Activated CD4-positive, alpha-beta T cell treated with anti-CD3 and anti-CD28 coated beads for 36 hours (primary cell): Measurements from ENCODE around the gene PFN4. TPM values are rescaled to one million over a fixed set of nuclear protein-coding genes. Genes with fewer than 3 reads are reported as not detected.
"Not testable (repeated sequence)": the region's sequence is repeated elsewhere in the genome, so short reads cannot be mapped to it uniquely, and the experiment has no call there.

Experiments used
- ATAC-seq: fragments of 200-7000 bp; cut with Tn5 transposase; one replicate; pipeline ENCODE4 v1.10.0; 2021; ENCODE audit warnings: mild to moderate bottlenecking, moderate library complexity
- CTCF ChIA-PET: fragments of 350-600 bp; sonication (Branson Sonifier 250); formaldehyde crosslinking; loops from one replicate; lab custom pipeline; 2021; ENCODE audit warnings: antibody characterized with exemption; lab: Charles Lee
- POLR2A ChIA-PET: fragments of 350-600 bp; sonication (Branson Sonifier 250); formaldehyde crosslinking; loops from one replicate; lab custom pipeline; 2021; ENCODE audit warnings: antibody characterized with exemption, inconsistent platforms; lab: Charles Lee
- DNase-seq: peaks from one replicate; pipeline ENCODE4 v3.0.0-alpha.2; 2020
- H3K27ac Mint-ChIP-seq: one replicate; pipeline ENCODE4 v1.8.0; 2021; ENCODE audit warnings: mixed read lengths
- H3K27me3 Mint-ChIP-seq: one replicate; pipeline ENCODE4 v1.8.0; 2021; ENCODE audit warnings: mixed read lengths
- H3K36me3 Mint-ChIP-seq: one replicate; pipeline ENCODE4 v1.8.0; 2021; ENCODE audit warnings: low read depth, mixed read lengths
- H3K4me1 Mint-ChIP-seq: one replicate; pipeline ENCODE4 v1.8.0; 2021; ENCODE audit warnings: mixed read lengths
- H3K4me3 Mint-ChIP-seq: one replicate; pipeline ENCODE4 v1.8.0; 2021; ENCODE audit warnings: mild to moderate bottlenecking, moderate library complexity, mixed read lengths
- H3K9me3 Mint-ChIP-seq: one replicate; pipeline ENCODE4 v1.8.0; 2021; ENCODE audit warnings: low read depth, mixed read lengths
- intact Hi-C, 2 experiments: fragments of 100-400 bp; cut with DNase I in 1 of 2; cut with micrococcal nuclease in 1 of 2; formaldehyde crosslinking; loops; one replicate each; pipeline versions ENCODE4 v1.14.2 to v1.15.1; 2022 to 2024; cut with DNase I, micrococcal nuclease
- total RNA-seq, 2 experiments: library from RNA; stranded (reverse); gene quantifications; one replicate each; pipeline ENCODE4 v1.2.3, GENCODE V29; 2021

The PFN4 gene
- total RNA-seq, 2 experiments from 2014 or later = 0.30 TPM; not detected in 1

DNA sequence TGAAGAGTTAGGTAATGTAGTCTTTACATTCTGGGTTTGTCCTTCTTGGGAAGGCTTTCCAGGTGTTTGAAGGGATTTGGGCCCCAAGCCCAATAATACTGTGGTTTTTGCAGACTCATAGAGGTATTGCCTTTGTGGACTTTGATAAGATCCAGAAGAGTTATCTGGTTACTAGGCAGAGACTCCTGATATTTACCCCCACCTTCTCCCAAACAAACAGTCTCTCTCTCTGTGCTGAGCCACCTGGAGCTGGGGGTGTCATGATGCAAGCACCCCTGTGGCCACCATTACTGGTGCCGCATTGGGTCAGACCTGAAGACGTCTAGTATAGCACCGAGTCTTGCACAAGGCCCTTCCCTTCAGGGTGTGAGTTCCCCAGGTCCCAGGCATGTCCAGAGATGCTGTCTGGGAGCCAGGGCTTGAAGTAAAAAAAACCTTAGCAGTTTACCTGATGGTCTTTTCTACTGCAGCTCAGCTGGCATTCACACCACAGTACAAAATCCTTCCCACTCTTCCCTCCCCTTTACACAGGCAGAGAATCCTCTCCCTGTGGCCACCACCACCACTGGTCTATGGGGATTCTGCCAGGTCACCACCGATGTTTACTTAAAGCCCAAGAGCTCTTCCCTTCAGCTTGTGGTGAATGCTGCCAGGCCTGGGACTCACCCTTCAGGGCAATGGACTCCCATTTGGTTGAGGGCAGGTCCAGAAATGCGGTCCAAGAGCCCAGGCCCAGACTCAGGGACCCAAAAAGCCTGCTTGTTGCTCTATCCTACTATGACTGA, 29.5 kb upstream of the PFN4 start:
- Mint-ChIP-seq H3K9me3 (peaks cover 8% of the 10 kb centered on the region), H3K4me3 (no peak overlapping the region), H3K36me3 (peaks cover 5% of the 10 kb centered on the region), H3K27me3 (no peaks in the 10 kb centered on the region), H3K4me1 (no peaks in the 10 kb centered on the region), H3K27ac (no peak overlapping the region)
- intact Hi-C loops = no loop called here
- ATAC-seq (no peak), DNase-seq (no peak)
- ChIA-PET POLR2A (no interaction called here), CTCF (interaction anchor here (0.6 to 2.9 kb wide), 3 partner anchors 10 to 35 kb away, joined by 3 to 13 read pairs (median 4); no protein-coding TSS in a partner anchor)

DNA sequence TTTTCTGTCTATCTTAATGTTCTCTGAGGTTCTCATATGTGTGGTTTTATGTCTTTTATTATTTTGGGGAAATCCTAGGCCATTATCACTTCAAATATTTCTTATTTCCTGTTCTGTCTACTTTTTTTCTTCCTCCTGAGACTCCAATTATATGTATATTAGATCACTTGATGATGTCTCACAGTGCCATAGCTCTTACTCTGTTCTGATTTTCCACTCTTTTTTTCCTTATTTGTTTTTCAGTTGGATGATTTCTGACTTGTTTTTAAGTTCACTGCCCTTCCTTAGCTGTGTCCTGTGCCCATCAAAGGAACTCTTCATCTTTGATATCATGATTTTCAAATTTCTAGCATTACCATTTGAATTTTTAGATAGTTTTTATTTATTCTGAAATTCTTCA, 24.2 kb upstream of the PFN4 start:
- no peak overlapping the region for H3K4me3 Mint-ChIP-seq
- no peaks in the 10 kb centered on the region for H3K27me3 Mint-ChIP-seq
- DNase-seq (no peak), ATAC-seq (no peak)
- peaks cover 16% of the 10 kb centered on the region for H3K9me3 Mint-ChIP-seq
- peaks cover 12% of the 10 kb centered on the region for H3K36me3 Mint-ChIP-seq
- intact Hi-C loops = no loop called here
- no peak overlapping the region for H3K27ac Mint-ChIP-seq
- ChIA-PET POLR2A (no interaction called here), CTCF (interaction anchor here (1.2 kb wide), 1 partner anchor 64 kb away, joined by 3 read pairs; no protein-coding TSS in a partner anchor)
- H3K4me1 Mint-ChIP-seq = no peaks in the 10 kb centered on the region

DNA sequence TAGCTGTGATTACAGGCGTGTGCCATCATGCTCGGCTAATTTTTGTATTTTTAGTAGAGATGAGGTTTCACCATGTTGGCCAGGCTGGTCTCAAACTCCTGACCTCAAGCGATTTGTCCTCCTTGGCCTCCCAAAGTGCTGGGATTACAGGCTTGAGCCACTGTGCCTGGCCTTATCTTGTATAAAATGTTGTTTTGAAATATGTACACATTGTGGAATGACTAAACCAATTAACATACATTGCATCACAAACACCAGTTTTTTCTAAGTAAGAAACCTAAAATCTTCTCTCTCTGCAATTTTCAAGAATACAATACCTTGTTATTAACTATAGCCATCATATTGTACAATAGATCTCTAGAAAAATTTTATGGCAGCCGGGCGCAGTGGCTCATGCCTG, 17.2 kb upstream of the PFN4 start:
- DNase-seq, CTCF ChIA-PET, H3K4me1 Mint-ChIP-seq, H3K9me3 Mint-ChIP-seq, H3K27ac Mint-ChIP-seq, H3K4me3 Mint-ChIP-seq, ATAC-seq, intact Hi-C loops, H3K27me3 Mint-ChIP-seq, H3K36me3 Mint-ChIP-seq: not testable (repeated sequence)
- POLR2A ChIA-PET = interaction anchor here (0.8 kb wide), 1 partner anchor 166 kb away, joined by 4 read pairs; no protein-coding TSS in a partner anchor

DNA sequence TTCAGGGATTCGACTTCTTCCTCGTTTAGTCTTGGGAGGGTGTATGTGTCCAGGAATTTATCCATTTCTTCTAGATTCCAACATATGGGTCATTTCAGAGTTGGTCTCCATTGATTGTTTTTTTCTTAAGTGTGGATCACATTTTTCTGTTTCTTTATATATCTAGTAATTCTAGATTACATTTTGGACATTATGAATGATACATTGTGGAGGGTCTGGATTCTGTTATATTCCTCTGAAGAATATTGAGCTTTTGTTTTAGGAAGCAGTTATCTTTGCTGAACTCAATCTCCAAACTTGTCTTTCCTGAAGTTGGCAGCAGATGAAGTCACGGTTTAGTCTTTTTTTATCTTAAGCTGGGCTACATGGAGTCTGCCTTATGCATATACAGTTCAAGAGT, 9.4 kb upstream of the PFN4 start:
- intact Hi-C loops = no loop called here
- no peak for ATAC-seq
- Mint-ChIP-seq H3K27ac (no peak overlapping the region), H3K9me3 (peaks cover 6% of the 10 kb centered on the region), H3K4me3 (no peak overlapping the region), H3K36me3 (peaks cover 8% of the 10 kb centered on the region), H3K4me1 (no peaks in the 10 kb centered on the region), H3K27me3 (no peaks in the 10 kb centered on the region)
- ChIA-PET POLR2A (no interaction called here), CTCF (no interaction called here)
- DNase-seq = no peak

DNA sequence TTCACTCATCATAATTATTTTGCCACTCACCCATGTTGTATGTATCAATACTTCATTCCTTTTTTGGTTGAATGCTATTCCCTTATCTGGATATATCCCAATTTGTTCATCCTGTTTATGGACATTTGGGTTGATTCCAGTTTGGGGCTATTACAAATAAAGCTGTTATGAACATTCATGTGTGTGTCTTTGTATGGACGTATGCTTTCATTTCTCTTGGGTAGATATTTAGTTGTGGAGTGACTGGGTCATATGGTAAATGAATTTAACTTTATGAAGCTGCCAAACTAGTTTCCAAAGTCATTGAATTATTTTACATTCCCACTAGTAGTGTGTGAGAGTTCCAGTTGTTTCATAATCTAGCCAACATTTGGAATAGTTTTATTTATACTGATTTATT, 2.8 kb upstream of the PFN4 start:
- Mint-ChIP-seq H3K4me1 (peaks cover 9% of the 10 kb centered on the region), H3K27me3 (no peaks in the 10 kb centered on the region), H3K27ac (no peak overlapping the region), H3K9me3 (no peaks in the 10 kb centered on the region), H3K36me3 (peaks cover 2% of the 10 kb centered on the region), H3K4me3 (no peak overlapping the region)
- no peak for DNase-seq
- ChIA-PET POLR2A (interaction anchor here (0.9 kb wide), 1 partner anchor 9 kb away, joined by 3 read pairs; no protein-coding TSS in a partner anchor), CTCF (interaction anchor here (0.9 to 1.0 kb wide), 2 partner anchors 18 to 38 kb away, joined by 3 read pairs; no protein-coding TSS in a partner anchor)
- no peak for ATAC-seq
- intact Hi-C loops = no loop called here

DNA sequence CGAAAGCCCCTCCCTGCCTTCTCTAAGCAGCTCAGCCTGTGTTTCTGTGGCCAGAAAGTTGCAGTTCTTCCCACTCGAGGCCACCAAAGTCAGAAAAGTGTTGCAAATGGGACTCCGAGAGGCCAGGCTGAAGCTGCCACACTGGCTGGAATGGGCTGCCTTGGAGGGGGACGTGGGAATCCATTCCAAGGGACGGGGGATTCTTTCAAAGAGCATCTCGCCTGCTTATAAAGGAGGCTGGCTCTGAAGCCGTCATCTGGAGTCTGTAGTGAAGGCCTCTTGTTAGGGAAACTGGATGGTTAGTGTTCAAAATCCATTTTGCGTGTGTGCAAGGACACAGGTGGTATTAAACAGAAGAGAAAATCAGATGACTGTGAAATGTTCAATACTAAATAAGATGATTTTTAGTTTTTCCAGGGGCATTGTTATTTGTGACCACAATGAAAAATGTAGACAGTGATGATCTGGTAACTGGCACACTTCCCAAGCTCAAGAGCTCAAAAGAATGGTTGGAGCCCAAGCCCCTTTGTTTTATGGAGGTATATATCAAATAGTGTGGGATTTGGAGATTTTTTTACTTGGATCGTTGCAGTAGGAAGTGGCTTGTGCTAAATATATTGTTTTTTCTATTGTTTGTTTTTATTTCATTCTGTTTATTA, 917 bp upstream of the PFN4 start:
- no peak for ATAC-seq
- ChIA-PET CTCF (interaction anchor here (0.6 to 3.0 kb wide), 4 partner anchors 10 to 314 kb away, joined by 3 to 14 read pairs (median 4); partner anchors contain the start of gene TP53I3), POLR2A (interaction anchor here (1.1 to 1.6 kb wide), 2 partner anchors 77 to 197 kb away, joined by 4 to 5 read pairs; partner anchors contain the start of genes ATAD2B and WDCP)
- Mint-ChIP-seq H3K36me3 (peaks cover 2% of the 10 kb centered on the region), H3K27ac (peak overlapping the region; percentile 78), H3K27me3 (no peaks in the 10 kb centered on the region), H3K4me3 (peak overlapping the region; percentile 75), H3K9me3 (no peaks in the 10 kb centered on the region), H3K4me1 (peaks cover 9% of the 10 kb centered on the region)
- DNase-seq = no peak
- intact Hi-C loops = loop anchor here in 1 of 2 experiments (1.0 kb wide), 1 partner anchor 48 kb away; the partner anchor contains the start of gene SF3B6

DNA sequence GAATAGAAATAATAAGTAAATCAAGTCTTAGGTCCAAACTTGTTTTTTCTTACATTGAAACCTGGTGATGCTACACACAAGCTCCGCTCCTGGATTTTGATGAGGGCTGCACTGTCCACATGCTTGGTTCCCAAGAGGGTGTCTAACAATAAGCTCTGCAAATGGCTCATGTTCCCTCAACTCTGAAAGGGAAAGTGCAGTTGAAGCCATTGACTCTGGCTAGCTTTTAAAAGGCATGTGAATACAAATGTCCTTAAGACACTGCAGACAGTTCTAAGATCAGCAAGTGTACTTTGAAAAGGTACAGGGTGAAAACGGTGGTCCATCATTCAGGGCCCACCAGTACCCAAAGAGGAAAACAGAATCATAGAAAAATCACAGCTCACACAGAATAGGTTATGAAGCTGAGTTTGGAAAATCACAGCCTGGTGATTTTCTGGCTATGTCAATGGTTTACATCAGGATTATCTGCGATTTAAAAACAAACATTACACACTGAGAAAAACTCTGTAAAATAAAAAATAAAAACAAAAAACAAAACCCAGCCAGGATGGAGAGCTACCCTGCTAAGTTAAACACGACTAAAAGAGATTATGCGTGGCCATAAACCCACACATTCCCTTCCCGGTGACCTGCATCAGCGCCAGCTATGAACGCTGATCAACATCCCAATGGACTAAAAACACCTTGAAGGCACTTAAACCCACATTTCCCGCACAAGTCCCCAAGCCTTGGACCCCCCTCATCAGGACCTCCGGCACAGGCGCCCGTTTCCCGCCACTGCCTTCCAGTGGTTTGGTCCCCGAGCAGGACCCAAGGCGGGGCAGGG, 554 bp downstream of the PFN4 start:
- peaks cover 9% of the 10 kb centered on the region for H3K4me1 Mint-ChIP-seq
- POLR2A ChIA-PET = interaction anchor here (0.6 kb wide), 1 partner anchor 997 kb away, joined by 11 read pairs; no protein-coding TSS in a partner anchor
- CTCF ChIA-PET = interaction anchor here (0.8 to 3.0 kb wide), 5 partner anchors 11 to 41 kb away, joined by 3 to 14 read pairs (median 4); partner anchors contain the start of gene TP53I3
- H3K27ac Mint-ChIP-seq = peak overlapping the region; percentile 73
- H3K36me3 Mint-ChIP-seq = no peaks in the 10 kb centered on the region
- peak overlapping the region; percentile 75 for H3K4me3 Mint-ChIP-seq
- no peaks in the 10 kb centered on the region for H3K9me3 Mint-ChIP-seq
- H3K27me3 Mint-ChIP-seq = no peaks in the 10 kb centered on the region
- DNase-seq (no peak), ATAC-seq (no peak)
- intact Hi-C loops = loop anchor here in 1 of 2 experiments (1.0 kb wide), 1 partner anchor 46 kb away; the partner anchor contains the start of gene SF3B6

DNA sequence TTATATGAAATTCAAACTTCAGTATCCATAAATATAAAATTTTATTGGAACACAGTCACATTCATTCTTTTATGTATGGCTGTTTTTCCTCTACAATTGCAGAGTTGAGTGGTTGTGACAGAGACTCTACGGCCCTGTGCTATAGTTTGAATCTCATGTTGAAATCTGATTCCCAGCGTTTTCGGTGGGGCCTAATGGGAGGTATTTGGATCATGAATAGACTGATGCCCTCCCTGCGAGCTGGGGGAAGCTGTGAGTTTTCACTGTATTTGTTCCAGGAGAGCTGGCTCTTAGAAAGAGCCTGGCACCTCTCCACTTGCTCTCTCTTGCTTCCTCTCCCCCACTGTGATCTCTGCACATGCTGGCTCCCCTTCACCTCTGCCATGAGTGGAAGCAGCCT, 1.7 kb downstream of the PFN4 start:
- Mint-ChIP-seq H3K9me3 (no peaks in the 10 kb centered on the region), H3K36me3 (no peaks in the 10 kb centered on the region), H3K4me1 (peaks cover 9% of the 10 kb centered on the region), H3K27me3 (no peaks in the 10 kb centered on the region), H3K27ac (no peak overlapping the region), H3K4me3 (no peak overlapping the region)
- ATAC-seq = no peak
- no peak for DNase-seq
- intact Hi-C loops = no loop called here
- ChIA-PET CTCF (interaction anchor here (1.3 kb wide), 1 partner anchor 42 kb away, joined by 5 read pairs; no protein-coding TSS in a partner anchor), POLR2A (interaction anchor here (0.6 kb wide), 1 partner anchor 267 kb away, joined by 3 read pairs; no protein-coding TSS in a partner anchor)

DNA sequence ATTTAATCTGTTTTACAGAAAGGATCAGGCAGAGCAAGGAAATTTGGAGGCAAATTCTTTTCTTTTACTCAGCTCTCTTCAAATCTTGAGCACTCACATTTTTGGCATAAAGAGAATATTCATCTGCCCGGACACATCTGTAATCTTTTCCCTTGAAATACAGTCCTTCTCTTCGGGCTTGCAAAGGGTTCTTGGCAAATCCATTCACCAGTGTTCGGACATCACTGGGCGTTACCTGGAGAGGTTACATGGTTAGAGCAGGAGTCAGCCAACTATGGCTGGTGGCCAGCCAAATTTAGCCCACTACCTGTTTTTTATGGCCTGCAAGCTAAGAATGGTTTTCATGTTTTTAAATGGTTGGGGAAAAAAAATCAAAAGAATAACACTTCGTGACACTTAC, 2.1 kb downstream of the PFN4 start:
- Mint-ChIP-seq H3K27ac (no peak overlapping the region), H3K9me3 (no peaks in the 10 kb centered on the region), H3K4me3 (no peak overlapping the region), H3K4me1 (peaks cover 9% of the 10 kb centered on the region), H3K36me3 (no peaks in the 10 kb centered on the region), H3K27me3 (no peaks in the 10 kb centered on the region)
- ATAC-seq (no peak), DNase-seq (no peak)
- CTCF ChIA-PET = interaction anchor here (1.3 kb wide), 1 partner anchor 43 kb away, joined by 5 read pairs; no protein-coding TSS in a partner anchor
- intact Hi-C loops = no loop called here
- POLR2A ChIA-PET = interaction anchor here (0.6 kb wide), 1 partner anchor 268 kb away, joined by 3 read pairs; no protein-coding TSS in a partner anchor

DNA sequence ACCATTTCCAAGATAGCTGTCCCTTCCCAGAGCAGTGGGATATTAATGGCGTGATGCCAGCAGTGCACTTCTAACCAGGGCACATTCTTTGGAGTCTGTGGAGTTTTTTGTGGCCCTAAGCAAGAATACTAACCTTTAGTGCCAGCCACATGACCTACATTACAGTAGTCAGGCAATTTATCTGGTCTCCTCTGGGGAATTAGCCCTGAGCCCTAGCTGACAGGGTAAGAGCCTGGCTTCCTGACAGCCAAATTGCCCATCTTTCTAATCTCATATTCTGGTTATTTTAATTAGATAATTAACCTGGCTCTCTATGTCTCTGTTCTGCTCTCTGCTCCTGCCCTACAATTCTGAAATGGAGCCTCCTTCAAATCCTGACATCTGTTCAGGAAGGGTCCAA, 5.2 kb downstream of the PFN4 start:
- ChIA-PET POLR2A (no interaction called here), CTCF (no interaction called here)
- no peaks in the 10 kb centered on the region for H3K36me3 Mint-ChIP-seq
- H3K9me3 Mint-ChIP-seq = no peaks in the 10 kb centered on the region
- peaks cover 3% of the 10 kb centered on the region for H3K4me1 Mint-ChIP-seq
- H3K27me3 Mint-ChIP-seq = no peaks in the 10 kb centered on the region
- no peak overlapping the region for H3K27ac Mint-ChIP-seq
- no peak overlapping the region for H3K4me3 Mint-ChIP-seq
- ATAC-seq (no peak), DNase-seq (no peak)
- intact Hi-C loops = no loop called here
